Endothelial cell of umbilical vein (primary cell): ENCODE results near the gene ENTR1. TPM values are rescaled to one million over a fixed set of nuclear protein-coding genes. Genes with fewer than 3 reads are reported as not detected.

Experiments
- BruUV-seq: library from RNA; stranded (reverse); fragments of 400-500 nt; replicated peaks from 2 replicates; lab custom pipeline; 2021; lab: Mats Ljungman, UMichigan
- CTCF ChIA-PET: fragments of 300-600, 350-600 bp; sonication (Branson Sonifier 250); formaldehyde crosslinking; loops from one replicate; lab custom pipeline; 2021; ENCODE audit warnings: antibody characterized with exemption, inconsistent platforms; lab: Charles Lee
- POLR2A ChIA-PET: fragments of 300-600, 350-600 bp; sonication (Branson Sonifier 250); formaldehyde crosslinking; loops from one replicate; lab custom pipeline; 2021; ENCODE audit warnings: antibody characterized with exemption, inconsistent platforms; lab: Charles Lee
- DNase-seq: peaks from one replicate; pipeline ENCODE4 v3.0.0-alpha.2; 2011; ENCODE audit warnings: low read depth, low spot score
- FAIRE-seq: peaks from 2 replicates; lab custom pipeline; 2011; peaks lifted over from hg19 to GRCh38; lab: Jason Lieb, UNC
- H2AFZ ChIP-seq: 2 replicates; pipeline ENCODE4 v1.6.0; 2012; ENCODE audit warnings: low read depth, low read length, control low read depth, inconsistent platforms
- H3K27ac ChIP-seq: 2 replicates; pipeline ENCODE4 v1.5.1; 2011; ENCODE audit warnings: low read depth, mild to moderate bottlenecking, control low read depth, low read length, moderate library complexity; ENCODE audit not compliant: insufficient read depth
- H3K27me3 ChIP-seq, 2 experiments: 2 replicates each; pipeline versions ENCODE4 v1.6.0 to v1.6.1; 2011; ENCODE audit warnings: low read length in 2 of 2, mixed read lengths in 1 of 2; ENCODE audit not compliant: control insufficient read depth in 2 of 2, insufficient read depth in 2 of 2
- H3K36me3 ChIP-seq, 2 experiments: 2 replicates in 1 of 2; 3 replicates in 1 of 2; pipeline ENCODE4 v1.5.1; 2011; ENCODE audit warnings: low read length in 2 of 2, mild to moderate bottlenecking in 1 of 2, moderate library complexity in 1 of 2; ENCODE audit not compliant: control insufficient read depth in 2 of 2, insufficient read depth in 2 of 2; ENCODE audit errors: extremely low read depth in 1 of 2
- H3K4me1 ChIP-seq: 3 replicates; pipeline ENCODE4 v1.5.1; 2011; ENCODE audit warnings: mild to moderate bottlenecking, low read length; ENCODE audit not compliant: control insufficient read depth, insufficient read depth; ENCODE audit errors: extremely low read depth
- H3K4me2 ChIP-seq: 2 replicates; pipeline ENCODE4 v1.6.1; 2011; ENCODE audit warnings: low read length, control low read depth, mixed read lengths; ENCODE audit not compliant: insufficient read depth
- H3K4me3 ChIP-seq, 3 experiments: fragments of 200-600 bp in 1 of 3; sonication (generic), shearing (Covaris generic) in 1 of 3; replicated peaks in 1 of 3; 2 replicates each; pipeline ENCODE4 v1.5.1; 2011 to 2016; ENCODE audit warnings: control low read depth in 3 of 3, low read length in 3 of 3, mild to moderate bottlenecking in 2 of 3, inconsistent platforms in 1 of 3, low read depth in 1 of 3, moderate library complexity in 1 of 3; ENCODE audit not compliant: insufficient read depth in 1 of 3
- H3K79me2 ChIP-seq: 2 replicates; pipeline ENCODE4 v1.6.0; 2012; ENCODE audit warnings: low read length, inconsistent platforms; ENCODE audit not compliant: control insufficient read depth, insufficient read depth
- H3K9ac ChIP-seq: replicated peaks from 2 replicates; pipeline ENCODE3; 2011; ENCODE audit warnings: low read length, control low read depth; ENCODE audit not compliant: insufficient read depth; ENCODE audit errors: extremely low read depth
- H3K9me1 ChIP-seq: replicated peaks from 3 replicates; pipeline ENCODE4 v1.6.0; 2011; ENCODE audit warnings: mild to moderate bottlenecking, low read length; ENCODE audit not compliant: control insufficient read depth, insufficient read depth; ENCODE audit errors: extremely low read depth
- H3K9me3 ChIP-seq: replicated peaks from 2 replicates; pipeline ENCODE4 v1.5.1; 2012; ENCODE audit warnings: low read length, inconsistent platforms; ENCODE audit not compliant: control insufficient read depth, insufficient read depth
- H4K20me1 ChIP-seq: replicated peaks from 2 replicates; pipeline ENCODE3; 2011; ENCODE audit warnings: mild to moderate bottlenecking, low read length; ENCODE audit not compliant: control insufficient read depth, insufficient read depth; ENCODE audit errors: extremely low read depth
- CTCF ChIP-seq, 2 donors: IDR thresholded peaks; 1 replicate in 1 of 2; 2 replicates in 1 of 2; pipeline ENCODE4 v1.5.1; 2011; ENCODE audit warnings: low read length in 2 of 2, mild to moderate bottlenecking in 2 of 2, moderate library complexity in 2 of 2, control low read depth in 1 of 2, inconsistent platforms in 1 of 2, low read depth in 1 of 2; ENCODE audit not compliant: insufficient read depth in 1 of 2; ENCODE audit errors: extremely low read depth in 1 of 2
- EZH2 ChIP-seq: IDR thresholded peaks from 2 replicates; pipeline ENCODE4 v1.6.1; 2012; ENCODE audit warnings: borderline replicate concordance, low read depth, mild to moderate bottlenecking, moderate library complexity, low read length, inconsistent platforms; ENCODE audit not compliant: severe bottlenecking
- FOS ChIP-seq: IDR thresholded peaks from 2 replicates; pipeline ENCODE4 v1.6.1; 2011; ENCODE audit warnings: mild to moderate bottlenecking, low read length, moderate library complexity, borderline replicate concordance; ENCODE audit not compliant: insufficient read depth
- GATA2 ChIP-seq: IDR thresholded peaks from 2 replicates; pipeline ENCODE4 v1.7.0; 2011; ENCODE audit warnings: low read depth, mild to moderate bottlenecking, moderate library complexity, mixed read lengths, low read length; ENCODE audit not compliant: insufficient read length, insufficient read depth
- JUN ChIP-seq: IDR thresholded peaks from 2 replicates; pipeline ENCODE4 v1.6.1; 2011; ENCODE audit warnings: borderline replicate concordance, low read depth; ENCODE audit not compliant: insufficient read length, insufficient read depth
- MAX ChIP-seq: IDR thresholded peaks from 2 replicates; pipeline ENCODE4 v1.6.1; 2011; ENCODE audit not compliant: insufficient read depth, insufficient read length
- MYC ChIP-seq: IDR thresholded peaks from one replicate; pipeline ENCODE4 v1.6.1; 2011; ENCODE audit warnings: mild to moderate bottlenecking, low read depth, low read length
- POLR2A ChIP-seq: IDR thresholded peaks from 2 replicates; pipeline ENCODE4 v1.6.1; 2012; ENCODE audit warnings: low read depth, mild to moderate bottlenecking, control low read depth, low read length
- POLR2AphosphoS5 ChIP-seq: IDR thresholded peaks from 2 replicates; pipeline ENCODE4 v1.6.1; 2012; ENCODE audit warnings: low read depth, mild to moderate bottlenecking, control low read depth, low read length, moderate library complexity; ENCODE audit not compliant: insufficient read depth
- dilution Hi-C: fragments of 300-500 bp; cut with MboI; formaldehyde crosslinking; loops from one replicate; pipeline ENCODE4 v1.15.0; 2019; ENCODE audit warnings: low sequenced_read_pairs; ENCODE audit not compliant: extremely low pct_ligation_motif_present
- intact Hi-C: fragments of 100-400 bp; cut with micrococcal nuclease; formaldehyde crosslinking; loops from one replicate; pipeline ENCODE4 v1.10.0; 2022
- polyA plus RNA-seq, 4 experiments: library from polyadenylated mRNA; depleted of rRNA in 3 of 4; stranded (reverse) in 3 of 4; unstranded in 1 of 4; fragments of >200 nt; gene quantifications; 2 replicates each; pipeline versions ENCODE4 v1.2.1 to v1.2.3, GENCODE V29; 2011 to 2012; ENCODE audit warnings: missing spikeins in 1 of 4
- total RNA-seq: library from RNA; stranded (reverse); gene quantifications from 2 replicates; pipeline ENCODE4 v1.2.3, GENCODE V29; 2021

ENTR1 gene
- total and polyA plus RNA-seq, 2 donors (not counting 3 experiments of a cell fraction or from before 2014, with no cell fraction given): 36.0 to 61.6 TPM

- no peak for FAIRE-seq
- POLR2A ChIA-PET: no interaction called here
- dilution Hi-C loops: no loop called here
These were observed 40.4 kb downstream of the ENTR1 start for GRCh38 chr9:136370037-136370436.

More at GRCh38 chr9:136370037-136370436, 40.4 kb downstream of the ENTR1 start:
- H3K27ac ChIP-seq: no peak overlapping the region
- H3K36me3 ChIP-seq: no peaks in the 10 kb centered on the region
- no peaks in the 10 kb centered on the region for H3K79me2 ChIP-seq
- no peaks in the 10 kb centered on the region for H3K4me1 ChIP-seq
- H3K9me1 ChIP-seq: no peaks in the 10 kb centered on the region
- BruUV-seq: no TSS peak
- no peak overlapping the region for H3K4me3 ChIP-seq
- TF ChIP-seq EZH2: no peak
- TF ChIP-seq POLR2AphosphoS5: no peak
- TF ChIP-seq MYC: no peak
- no peak for TF ChIP-seq CTCF (IDR thresholded peaks at IDR 0.05; ENCODE audit: extremely low read depth in 1 of 2, insufficient read depth in 1 of 2, low read depth in 1 of 2, low read length in 2 of 2)
- no peak for TF ChIP-seq POLR2A
- TF ChIP-seq MAX: no peak
- TF ChIP-seq FOS: no peak
- no peak for TF ChIP-seq GATA2
- no peak for TF ChIP-seq JUN
- CTCF ChIA-PET: interaction anchor here (0.8 kb wide), 1 partner anchor 57 kb away, joined by 4 read pairs; no protein-coding TSS in a partner anchor
- no peak overlapping the region for H3K4me2 ChIP-seq
- H3K9ac ChIP-seq: no peak overlapping the region
- no peak overlapping the region for H2AFZ ChIP-seq
- no peaks in the 10 kb centered on the region for H3K9me3 ChIP-seq
- no peaks in the 10 kb centered on the region for H4K20me1 ChIP-seq
- DNase-seq: no peak
- intact Hi-C loops: no loop called here
- no peaks in the 10 kb centered on the region for H3K27me3 ChIP-seq
